ENCODE data around the gene KLHL9.

KLHL9 gene

GRCh38 chr9:21317956-21318923, 17.0 kb downstream of the KLHL9 start:
- no peak for DNase-seq (ENCODE audit: low read depth in 1 of 2, low spot score in 1 of 2)

DNA sequence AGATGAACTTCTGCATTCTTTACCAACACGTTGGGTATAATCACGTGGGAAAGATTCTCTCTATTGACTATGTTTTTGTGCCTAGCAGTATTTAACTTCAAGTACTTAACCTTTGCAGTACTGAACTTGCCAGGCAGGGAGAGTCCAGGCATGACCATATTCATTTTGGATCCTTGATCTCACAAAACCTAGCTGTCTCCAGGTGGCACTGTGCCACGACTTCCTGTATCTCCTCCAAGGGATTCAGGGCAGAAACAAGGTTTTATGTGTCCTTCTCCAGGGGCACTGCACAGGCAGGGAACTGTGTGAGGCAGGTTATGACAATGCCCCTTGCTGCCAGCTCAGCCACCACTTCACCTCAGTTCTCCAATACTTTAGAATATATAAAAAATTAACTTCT, 18.3 kb downstream of the KLHL9 start:
- DNase-seq (ENCODE audit: low read depth in 1 of 2, low spot score in 1 of 2) = no peak

DNA sequence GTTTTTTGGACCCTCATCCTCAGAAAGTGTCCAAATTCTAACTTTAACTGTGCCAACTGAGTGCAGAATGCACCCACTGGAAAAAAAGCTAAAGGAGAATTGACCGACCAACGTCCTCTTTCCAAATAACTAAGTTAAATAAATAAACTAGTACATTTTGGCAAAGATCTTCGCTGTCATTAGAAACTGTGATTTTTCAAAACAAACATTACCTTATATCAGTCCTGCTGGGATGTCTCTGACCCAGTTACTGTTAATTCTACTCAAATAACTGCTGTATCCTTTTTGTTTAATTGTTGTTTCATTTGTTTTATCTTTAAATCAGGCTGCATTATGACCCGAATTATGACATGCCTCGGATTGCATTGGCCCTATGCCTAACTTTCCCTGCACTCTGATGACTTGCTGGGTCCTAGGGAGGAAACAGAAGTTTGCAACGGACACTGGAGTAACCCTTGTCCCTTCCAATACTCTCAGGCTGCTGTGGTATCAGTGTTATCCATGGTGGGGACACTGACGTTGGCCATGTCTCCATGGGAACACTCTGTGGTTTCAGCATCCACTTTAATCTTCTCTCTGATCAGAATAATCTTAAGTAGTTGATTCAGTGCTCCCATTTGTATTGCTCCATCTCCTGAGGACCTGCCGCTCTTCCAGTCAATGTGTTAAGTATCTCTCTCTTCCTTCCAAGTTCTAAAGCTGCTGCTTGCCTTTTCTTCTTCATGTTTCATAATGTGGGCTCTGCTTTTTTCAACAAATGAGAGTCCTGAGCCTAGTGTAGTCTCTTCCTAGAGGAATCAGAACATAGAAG, 19.0 kb downstream of the KLHL9 start:
- DNase-seq (ENCODE audit: low read depth in 1 of 2, low spot score in 1 of 2) = no peak

- no peak for DNase-seq (ENCODE audit: low read depth in 1 of 2, low spot score in 1 of 2)
Measured at GRCh38 chr9:21314152-21314551, 21.1 kb downstream of the KLHL9 start.

GRCh38 chr9:21311889-21312288, 23.3 kb downstream of the KLHL9 start:
- no peak for DNase-seq (ENCODE audit: low read depth in 1 of 2, low spot score in 1 of 2)

GRCh38 chr9:21305213-21305612, 30.0 kb downstream of the KLHL9 start, which contains the start of gene IFNA5:
Gene IFNA5 (minus strand): TSS chr9:21305313. CDS start chr9:21305256, 57 bp downstream.
- no peak for DNase-seq (ENCODE audit: low read depth in 1 of 2, low spot score in 1 of 2)

GRCh38 chr9:21295992-21296391, 39.2 kb downstream of the KLHL9 start:
- DNase-seq (ENCODE audit: low read depth in 1 of 2, low spot score in 1 of 2) = no peak

DNA sequence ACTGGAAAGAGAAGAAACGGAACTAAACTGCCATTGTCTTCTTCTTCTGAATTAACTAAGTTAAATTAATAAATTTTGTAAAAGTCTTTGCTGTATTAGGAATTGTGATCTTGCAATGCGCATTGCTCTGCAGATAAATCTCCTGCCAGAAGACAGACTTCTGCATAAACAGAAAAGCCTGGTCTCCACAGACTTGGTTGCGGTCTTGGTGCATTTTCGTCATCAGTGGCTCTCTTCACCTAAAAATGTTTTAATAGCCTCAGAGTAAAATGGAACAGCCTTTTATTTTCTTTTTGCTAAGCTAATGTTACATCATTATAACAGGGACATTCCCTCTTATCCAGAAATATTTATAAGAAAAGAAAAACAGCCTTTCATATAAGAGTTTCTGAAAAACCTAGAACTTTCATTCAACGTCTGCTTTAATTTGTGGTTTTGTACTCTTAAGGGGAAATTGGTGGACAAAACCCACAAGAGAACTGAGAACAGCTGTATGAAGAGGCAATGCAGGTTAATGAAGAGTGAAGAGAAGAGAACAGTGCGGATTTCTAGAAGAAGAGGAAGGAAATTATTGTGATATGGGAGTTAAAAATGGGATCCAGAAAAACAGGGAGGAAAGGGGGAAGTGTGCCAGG, 40.2 kb downstream of the KLHL9 start:
- DNase-seq (ENCODE audit: low read depth in 1 of 2, low spot score in 1 of 2) = no peak

- DNase-seq (ENCODE audit: low read depth in 1 of 2, low spot score in 1 of 2) = no peak
Measured at GRCh38 chr9:21294364-21294774, 40.8 kb downstream of the KLHL9 start.

- no peak for DNase-seq (ENCODE audit: low read depth in 1 of 2, low spot score in 1 of 2)
Measured at GRCh38 chr9:21289848-21290247, 45.4 kb downstream of the KLHL9 start.

GRCh38 chr9:21287280-21287679, 47.9 kb downstream of the KLHL9 start:
- DNase-seq (ENCODE audit: low read depth in 1 of 2, low spot score in 1 of 2) = no peak

GRCh38 chr9:21286659-21287058, 48.5 kb downstream of the KLHL9 start:
- no peak for DNase-seq (ENCODE audit: low read depth in 1 of 2, low spot score in 1 of 2)

- DNase-seq (ENCODE audit: low read depth in 1 of 2, low spot score in 1 of 2) = no peak
Measured at GRCh38 chr9:21286099-21286498, 49.1 kb downstream of the KLHL9 start.

DNA sequence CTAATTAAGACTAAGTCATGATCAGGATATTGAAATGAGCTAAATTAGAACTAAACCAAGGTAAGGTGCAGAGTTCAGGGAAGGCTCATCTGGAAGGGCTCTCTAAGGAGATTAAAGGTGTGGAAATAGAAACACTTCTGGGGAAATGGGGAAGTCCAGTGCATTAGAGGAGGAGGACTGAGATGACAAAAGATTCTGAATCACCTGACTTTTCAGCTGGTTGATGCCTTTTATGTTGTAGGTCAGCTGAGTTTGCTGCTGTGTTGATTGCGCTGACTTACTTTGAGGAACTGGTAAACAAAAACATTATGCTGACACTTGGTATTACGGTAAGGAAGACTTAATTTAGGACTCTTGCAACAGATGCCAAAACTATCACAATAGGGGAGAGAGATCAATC, 53.9 kb downstream of the KLHL9 start:
- DNase-seq (ENCODE audit: low read depth in 1 of 2, low spot score in 1 of 2) = no peak
